ENCODE data around the gene CHAF1A. TPM values are rescaled to one million over a fixed set of nuclear protein-coding genes. Genes with fewer than 3 reads are reported as not detected.
A peak's percentile ranks its signal among the peaks of the same experiment; 100 is the strongest.

The CHAF1A gene
- polyA plus RNA-seq, 4 donors = 19.8 to 28.9 (median 22.3) TPM

GRCh38 chr19:4400135-4400936, 2.1 kb upstream of the CHAF1A start, which contains the start of gene SH3GL1:
SH3GL1 (minus strand) TSS chr19:4400547; CDS start chr19:4400368, 179 bp downstream.
- peak in 3 of 4 donors; percentile 75 to 86 (median 82) for DNase-seq (ENCODE audit: low read depth in 4 of 4, low spot score in 2 of 4)

- DNase-seq (ENCODE audit: low read depth in 4 of 4, low spot score in 2 of 4) = no peak
Measured at GRCh38 chr19:4401769-4402170, 670 bp upstream of the CHAF1A start.

- DNase-seq (ENCODE audit: low read depth in 4 of 4, low spot score in 2 of 4) = no peak
Measured at GRCh38 chr19:4403005-4403761, 743 bp downstream of the CHAF1A start.

GRCh38 chr19:4405977-4406376, 3.5 kb downstream of the CHAF1A start:
- DNase-seq (ENCODE audit: low read depth in 4 of 4, low spot score in 2 of 4) = no peak

GRCh38 chr19:4406626-4407025, 4.2 kb downstream of the CHAF1A start:
- no peak for DNase-seq (ENCODE audit: low read depth in 4 of 4, low spot score in 2 of 4)

GRCh38 chr19:4409123-4409933, 6.9 kb downstream of the CHAF1A start:
- DNase-seq (ENCODE audit: low read depth in 4 of 4, low spot score in 2 of 4) = no peak

DNA sequence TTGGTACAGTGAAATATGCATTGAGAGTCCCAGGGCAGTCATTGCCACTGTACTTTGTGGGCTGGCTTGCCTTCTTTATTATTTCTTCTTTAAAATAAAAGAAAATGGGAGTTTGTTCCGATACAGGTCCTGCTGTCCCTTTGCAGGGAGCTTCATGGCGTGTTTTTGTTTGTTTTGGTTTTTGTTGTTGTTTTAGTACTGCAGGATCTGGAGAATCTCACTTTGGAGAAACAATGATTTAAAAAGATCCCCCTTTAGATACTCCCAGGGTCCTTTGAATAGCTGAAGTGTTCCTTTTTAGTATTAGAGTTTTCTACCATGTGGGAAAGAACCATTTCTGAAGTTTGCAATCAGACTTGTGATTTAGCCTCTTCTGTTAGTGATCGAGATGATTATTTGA, 11.1 kb downstream of the CHAF1A start:
- DNase-seq (ENCODE audit: low read depth in 4 of 4, low spot score in 2 of 4) = no peak

GRCh38 chr19:4414144-4414799, 11.8 kb downstream of the CHAF1A start:
- DNase-seq (ENCODE audit: low read depth in 4 of 4, low spot score in 2 of 4) = no peak

GRCh38 chr19:4414800-4415321, 12.4 kb downstream of the CHAF1A start:
- DNase-seq (ENCODE audit: low read depth in 4 of 4, low spot score in 2 of 4) = no peak

DNA sequence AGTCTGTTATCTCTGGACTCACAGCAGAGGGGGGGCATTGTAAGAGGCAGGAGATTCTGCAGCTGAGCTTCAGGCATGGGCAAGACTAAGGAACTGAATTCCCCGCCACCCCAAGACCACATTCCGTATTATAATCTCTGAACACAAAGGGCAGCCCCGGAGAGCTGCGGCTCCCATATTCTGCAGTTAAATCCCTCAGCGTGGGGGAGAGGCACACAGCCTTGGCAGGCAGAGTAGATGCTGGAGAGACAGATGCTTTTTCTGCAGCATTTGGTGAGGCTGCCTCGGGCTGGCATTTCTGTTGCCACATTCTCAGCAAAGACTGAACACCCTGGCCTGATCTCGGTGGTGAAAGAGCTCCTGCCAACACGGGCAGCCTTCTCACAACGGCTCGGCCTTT, 12.9 kb downstream of the CHAF1A start:
- no peak for DNase-seq (ENCODE audit: low read depth in 4 of 4, low spot score in 2 of 4)

DNA sequence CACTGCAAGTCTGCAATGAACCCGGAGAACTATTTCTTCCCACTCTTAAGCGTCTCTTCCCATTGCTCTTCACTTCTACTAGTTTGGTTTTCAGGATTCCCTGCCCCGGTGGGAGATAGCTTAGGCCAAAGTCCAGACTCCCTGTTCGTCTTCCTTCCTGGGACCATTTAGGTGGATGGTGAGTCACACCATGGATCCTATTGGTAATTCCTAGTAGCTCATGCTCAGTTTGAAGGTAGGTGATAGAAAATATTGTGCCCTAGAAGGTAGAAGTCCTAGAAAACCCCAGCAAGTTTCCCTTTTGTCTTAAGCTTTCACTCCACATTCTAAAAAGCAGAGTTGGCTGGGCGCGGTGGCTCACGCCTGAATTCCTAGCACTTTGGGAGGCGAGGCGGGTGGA, 13.8 kb downstream of the CHAF1A start:
- no peak for DNase-seq (ENCODE audit: low read depth in 4 of 4, low spot score in 2 of 4)

DNA sequence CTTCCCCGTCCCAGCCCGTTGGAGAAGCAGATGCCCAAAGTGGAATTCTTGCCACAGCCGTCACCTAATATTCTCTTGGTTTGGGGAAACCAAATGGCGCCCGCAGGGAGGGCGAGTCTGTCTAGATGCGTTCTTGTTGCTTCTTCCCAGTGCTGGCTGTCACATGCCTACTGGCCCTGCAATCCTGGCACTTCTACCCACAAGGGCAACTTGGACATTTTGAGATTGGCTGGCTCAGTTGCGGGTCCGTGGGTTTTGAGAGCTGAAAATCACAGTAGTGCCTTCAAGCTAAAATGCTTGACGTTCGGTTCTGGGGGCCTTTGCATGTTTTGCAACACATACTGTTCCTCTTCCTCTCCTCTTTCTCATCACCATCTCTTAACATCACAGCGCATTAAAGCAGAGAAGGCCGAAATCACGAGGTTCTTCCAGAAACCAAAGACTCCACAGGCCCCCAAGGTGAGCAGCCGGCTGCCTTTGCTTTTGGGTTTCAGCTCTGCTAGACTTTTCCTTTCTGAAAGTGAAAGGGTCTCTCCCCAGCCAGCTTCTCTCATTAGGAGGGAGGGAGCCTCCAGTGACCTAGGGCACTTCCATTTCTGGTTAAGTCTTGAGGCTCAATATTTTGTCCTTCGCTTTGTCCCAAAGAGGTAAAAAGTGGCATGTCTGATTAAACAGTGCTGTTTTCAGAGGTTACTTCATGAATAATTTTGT, 21.1 kb downstream of the CHAF1A start:
- no peak for DNase-seq (ENCODE audit: low read depth in 4 of 4, low spot score in 2 of 4)

- no peak for DNase-seq (ENCODE audit: low read depth in 4 of 4, low spot score in 2 of 4)
Measured at GRCh38 chr19:4425537-4425936, 23.1 kb downstream of the CHAF1A start.

DNA sequence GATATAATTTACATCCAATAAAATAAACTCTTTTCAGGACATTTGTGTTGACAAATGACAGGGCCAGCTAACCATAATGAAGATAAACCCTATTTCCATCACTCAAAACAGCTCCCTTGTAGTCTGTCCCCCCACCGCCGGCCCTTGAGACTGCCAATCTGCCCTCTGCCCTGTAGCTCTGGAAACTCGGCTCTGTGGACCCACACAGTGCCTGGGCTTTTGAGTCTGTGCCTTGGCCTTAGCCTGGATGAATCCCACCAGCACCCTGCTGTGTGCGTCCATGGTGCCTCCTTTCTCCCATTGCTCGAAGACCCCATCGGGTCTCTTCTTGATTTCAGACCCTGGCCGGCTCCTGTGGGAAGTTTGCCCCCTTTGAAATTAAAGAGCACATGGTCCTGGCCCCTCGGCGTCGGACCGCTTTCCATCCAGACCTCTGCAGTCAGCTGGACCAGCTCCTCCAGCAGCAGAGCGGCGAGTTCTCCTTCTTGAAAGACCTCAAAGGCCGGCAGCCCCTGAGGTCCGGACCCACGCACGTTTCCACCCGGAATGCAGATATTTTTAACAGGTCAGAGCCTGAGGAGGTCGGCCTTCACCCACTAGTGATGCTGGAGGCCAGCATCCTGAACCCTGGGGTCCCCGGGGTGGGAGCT, 26.0 kb downstream of the CHAF1A start:
- no peak for DNase-seq (ENCODE audit: low read depth in 4 of 4, low spot score in 2 of 4)

DNA sequence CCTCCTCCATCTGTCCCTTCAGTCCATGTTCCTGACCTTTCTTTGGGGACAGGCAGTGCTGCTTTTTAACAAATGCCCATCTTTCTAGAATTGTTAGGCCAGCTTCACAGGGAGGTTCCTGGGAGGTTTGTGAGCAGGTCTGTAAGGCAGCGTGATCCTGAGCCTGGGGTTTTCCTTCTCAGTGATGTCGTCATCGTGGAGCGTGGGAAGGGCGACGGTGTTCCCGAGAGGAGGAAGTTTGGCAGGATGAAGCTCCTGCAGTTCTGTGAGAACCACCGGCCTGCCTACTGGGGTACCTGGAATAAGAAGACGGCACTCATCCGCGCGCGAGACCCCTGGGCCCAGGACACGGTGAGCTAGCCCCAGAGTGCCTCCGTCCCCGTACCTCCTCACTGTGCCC, 26.8 kb downstream of the CHAF1A start:
- DNase-seq (ENCODE audit: low read depth in 4 of 4, low spot score in 2 of 4) = no peak

- peak in 2 of 4 donors; percentile 50 to 54 for DNase-seq (ENCODE audit: low read depth in 4 of 4, low spot score in 2 of 4)
Measured at GRCh38 chr19:4429771-4430171, 27.3 kb downstream of the CHAF1A start.

GRCh38 chr19:4430760-4431159, 28.3 kb downstream of the CHAF1A start:
- DNase-seq (ENCODE audit: low read depth in 4 of 4, low spot score in 2 of 4) = no peak

GRCh38 chr19:4431296-4431695, 28.9 kb downstream of the CHAF1A start:
- DNase-seq (ENCODE audit: low read depth in 4 of 4, low spot score in 2 of 4) = no peak
